Kidney capillary endothelial cell (primary cell): Measurements from ENCODE around the gene DLL1.

ENCODE experiments used
- DNase-seq: peaks from one replicate; pipeline ENCODE4 v3.0.0-alpha.2; 2018; ENCODE audit warnings: low spot score

DLL1 gene

GRCh38 chr6:170282512-170283158 lies 8.2 kb downstream of the DLL1 start:
- DNase-seq = no peak

- DNase-seq = no peak
Measured at GRCh38 chr6:170281331-170282292, 9.3 kb downstream of the DLL1 start.

GRCh38 chr6:170280689-170281045 lies 10.2 kb downstream of the DLL1 start:
- no peak for DNase-seq

GRCh38 chr6:170279977-170280688 lies 10.7 kb downstream of the DLL1 start:
- peak; percentile 45 for DNase-seq

GRCh38 chr6:170279426-170279825 lies 11.5 kb downstream of the DLL1 start:
- no peak for DNase-seq

- DNase-seq = no peak
Measured at GRCh38 chr6:170278743-170279094, 12.2 kb downstream of the DLL1 start.

- no peak for DNase-seq
Measured at GRCh38 chr6:170277893-170278742, 12.8 kb downstream of the DLL1 start.

GRCh38 chr6:170276369-170277057 lies 14.4 kb downstream of the DLL1 start:
- DNase-seq = no peak

- no peak for DNase-seq
Measured at GRCh38 chr6:170274713-170275560, 15.9 kb downstream of the DLL1 start.

- no peak for DNase-seq
Measured at GRCh38 chr6:170273681-170274080, 17.2 kb downstream of the DLL1 start.

GRCh38 chr6:170273191-170273590 lies 17.7 kb downstream of the DLL1 start:
- DNase-seq = no peak

GRCh38 chr6:170272341-170273065 lies 18.4 kb downstream of the DLL1 start:
- no peak for DNase-seq

- DNase-seq = no peak
Measured at GRCh38 chr6:170271771-170272314, 19.0 kb downstream of the DLL1 start.

GRCh38 chr6:170270984-170271593 lies 19.8 kb downstream of the DLL1 start:
- no peak for DNase-seq

- no peak for DNase-seq
Measured at GRCh38 chr6:170269846-170270541, 20.9 kb downstream of the DLL1 start.

GRCh38 chr6:170269151-170269845 lies 21.6 kb downstream of the DLL1 start:
- no peak for DNase-seq
